NCI-H510A treated with DMSO at 0.1 percent for 48 hours (cell line): ENCODE data around the gene ARHGEF3.

ENCODE experiments used
- DNase-seq: peaks from one replicate; lab custom pipeline; 2025; lab: John Stamatoyannopoulos, UW

The ARHGEF3 gene

GRCh38 chr3:56795097-56795828, 6.5 kb downstream of the ARHGEF3 start:
- DNase-seq = no peak

GRCh38 chr3:56792193-56792592, 9.6 kb downstream of the ARHGEF3 start:
- DNase-seq = no peak

DNA sequence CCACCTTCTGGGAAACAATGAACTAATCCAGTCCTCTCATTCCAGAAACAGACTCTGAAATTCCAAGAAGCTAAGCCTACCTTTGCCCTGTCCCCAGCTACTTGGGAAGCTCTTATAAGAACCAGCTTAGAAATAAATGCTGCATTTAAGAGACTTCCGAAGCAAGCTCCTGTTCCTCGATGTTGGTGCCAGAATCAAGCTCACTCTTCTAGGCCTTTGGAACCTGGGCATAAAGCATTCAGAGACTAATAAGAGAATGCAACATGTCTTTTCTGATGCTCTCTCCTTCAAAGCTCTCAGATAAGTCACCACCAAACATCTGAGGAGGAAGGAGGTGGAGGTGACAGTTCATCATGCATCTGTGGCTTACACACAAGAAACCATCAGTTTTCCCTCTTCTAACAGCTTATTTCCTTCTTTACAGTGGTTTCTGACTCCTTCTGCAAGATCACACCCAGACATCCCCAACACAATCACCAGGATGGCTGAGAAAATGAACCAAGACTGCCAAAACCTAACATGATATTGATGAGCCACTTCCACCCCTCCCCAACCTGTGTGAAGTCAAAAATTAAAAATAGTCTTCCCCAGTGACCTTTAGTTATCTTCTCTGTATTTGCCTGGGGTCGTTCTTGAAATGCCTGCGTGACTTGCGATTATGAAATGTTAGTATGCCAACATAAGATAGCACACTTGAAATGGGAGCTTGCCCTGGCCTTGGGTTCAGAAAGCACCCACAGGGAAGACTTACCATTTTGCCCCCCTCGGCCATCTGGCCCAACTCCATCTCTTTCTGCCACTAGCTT, 11.5 kb downstream of the ARHGEF3 start:
- DNase-seq = no peak

GRCh38 chr3:56789076-56789475, 12.7 kb downstream of the ARHGEF3 start:
- DNase-seq = no peak

DNA sequence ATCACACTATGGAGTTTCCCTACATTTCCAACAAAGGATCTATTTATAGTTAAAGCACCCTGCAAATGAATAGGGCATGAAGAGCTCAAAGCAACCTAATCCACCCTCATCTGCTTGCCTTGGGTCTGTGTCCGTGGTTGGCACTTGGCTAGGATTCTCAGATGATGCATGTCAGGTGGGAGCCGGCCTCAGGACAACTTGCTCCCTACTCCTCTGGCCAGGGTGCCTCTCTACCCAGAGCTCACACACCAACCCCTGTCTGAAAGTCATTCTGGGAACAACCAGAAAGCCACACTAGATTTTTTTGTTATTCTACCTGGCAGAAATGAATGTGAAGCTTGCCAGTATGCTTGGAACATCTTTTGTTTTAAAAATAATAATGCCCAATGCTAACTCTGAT, 13.2 kb downstream of the ARHGEF3 start:
- peak; percentile 14 for DNase-seq

GRCh38 chr3:56787784-56788256, 13.9 kb downstream of the ARHGEF3 start:
- DNase-seq = peak; percentile 28

DNA sequence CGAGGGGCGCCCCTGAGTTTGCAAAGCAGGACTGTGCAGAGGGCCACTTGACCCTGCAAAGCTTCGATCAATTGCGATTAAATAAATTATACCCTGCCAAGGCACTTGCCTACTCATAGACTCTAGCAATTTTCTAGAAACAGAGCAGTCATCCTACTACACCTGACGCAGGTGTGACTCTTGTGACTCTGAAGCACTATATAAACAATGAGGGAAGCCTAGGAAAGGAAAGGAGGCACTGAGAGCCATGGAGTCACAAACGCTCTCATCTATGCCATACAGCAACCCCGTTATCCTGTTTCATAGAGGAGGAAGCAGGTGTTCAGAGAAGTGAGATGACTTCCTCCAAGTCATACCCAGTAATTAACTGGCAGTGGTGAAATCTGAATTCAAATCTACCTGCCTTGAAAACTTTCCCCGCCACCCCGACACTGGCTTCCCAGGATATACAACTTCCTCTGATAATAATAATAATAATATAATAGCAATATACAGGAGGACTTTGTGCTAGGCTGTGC, 14.4 kb downstream of the ARHGEF3 start:
- peak; percentile 87 for DNase-seq

DNA sequence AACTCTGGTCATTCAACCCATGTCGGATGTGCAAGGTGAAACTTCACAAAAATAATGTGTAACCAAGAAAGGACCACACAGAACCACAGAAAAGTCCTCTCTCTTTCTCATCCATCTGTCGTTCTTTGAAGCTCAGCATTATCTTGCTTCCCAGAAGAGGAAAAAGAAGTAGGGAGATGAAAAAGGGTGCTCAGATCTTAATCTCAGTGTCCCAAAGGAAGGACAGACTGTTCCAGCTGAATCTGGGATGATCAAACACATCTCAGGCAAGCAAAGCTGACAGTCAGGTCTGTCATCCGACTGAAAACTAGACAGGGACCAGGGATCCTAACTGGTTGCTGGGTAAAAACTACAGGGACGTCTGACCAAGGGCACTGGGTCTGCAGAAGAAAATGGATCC, 16.2 kb downstream of the ARHGEF3 start:
- DNase-seq = no peak

- DNase-seq = no peak
Measured at GRCh38 chr3:56784448-56785001, 17.2 kb downstream of the ARHGEF3 start.

GRCh38 chr3:56783644-56784447, 17.9 kb downstream of the ARHGEF3 start:
- peak; percentile 55 for DNase-seq

DNA sequence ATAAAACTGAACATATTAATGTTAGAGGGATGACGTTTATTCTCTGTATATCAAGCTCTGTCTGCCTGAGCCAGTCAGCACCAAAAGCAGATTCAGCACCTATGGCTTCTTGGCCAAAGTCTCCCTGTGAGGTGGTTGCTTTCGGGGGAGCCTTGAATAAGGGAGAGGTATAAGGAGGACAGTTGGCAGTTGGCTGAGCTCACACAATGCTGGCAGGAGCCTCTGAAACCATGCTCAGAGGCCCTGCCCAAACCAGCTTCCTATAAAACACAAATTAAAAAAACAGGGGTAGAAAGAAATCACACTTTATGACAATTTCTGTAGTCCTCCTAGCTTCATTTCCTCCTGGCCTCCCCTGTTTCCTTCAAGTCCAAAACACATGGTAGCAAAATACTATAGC, 18.8 kb downstream of the ARHGEF3 start:
- no peak for DNase-seq

DNA sequence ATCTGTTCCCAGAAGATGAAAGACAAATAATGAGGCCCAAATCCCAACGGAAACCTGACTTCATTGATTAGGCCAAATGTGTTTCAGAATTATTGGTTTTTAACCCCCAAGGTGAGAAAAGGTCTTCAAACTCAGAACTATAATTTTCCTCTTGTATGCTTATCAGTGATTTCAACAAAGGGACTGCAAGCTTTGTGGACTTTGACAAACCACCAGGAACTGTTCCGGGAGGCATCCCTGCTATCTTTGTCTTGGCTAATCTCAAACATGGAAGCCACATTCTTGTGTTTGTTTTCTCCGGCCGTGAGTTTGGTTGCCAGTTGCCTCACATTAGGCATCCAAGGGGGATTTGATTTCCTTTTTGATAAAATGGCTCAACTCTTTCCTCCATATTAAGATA, 19.5 kb downstream of the ARHGEF3 start:
- DNase-seq = no peak

GRCh38 chr3:56781762-56782161, 20.0 kb downstream of the ARHGEF3 start:
- peak; percentile 28 for DNase-seq

GRCh38 chr3:56780936-56781335, 20.8 kb downstream of the ARHGEF3 start:
- no peak for DNase-seq

DNA sequence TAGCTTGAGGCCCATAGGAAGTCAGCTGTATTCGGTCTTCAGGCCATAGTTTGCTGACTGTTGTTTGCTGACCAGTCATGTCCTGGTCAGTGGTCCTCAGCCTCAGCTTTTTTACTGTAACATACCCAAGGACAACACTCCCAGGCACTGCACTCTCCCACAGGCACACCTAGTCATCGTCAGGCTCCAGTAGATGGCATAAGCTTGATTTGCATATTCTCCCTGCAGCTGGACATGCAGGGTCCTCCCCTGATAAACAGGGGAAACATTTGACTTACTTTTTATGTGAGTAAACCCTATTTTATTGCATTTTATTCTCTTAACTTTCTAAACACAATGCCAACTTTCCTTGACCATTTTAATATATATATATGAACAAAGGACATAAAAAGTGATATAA, 22.9 kb downstream of the ARHGEF3 start:
- DNase-seq = no peak

DNA sequence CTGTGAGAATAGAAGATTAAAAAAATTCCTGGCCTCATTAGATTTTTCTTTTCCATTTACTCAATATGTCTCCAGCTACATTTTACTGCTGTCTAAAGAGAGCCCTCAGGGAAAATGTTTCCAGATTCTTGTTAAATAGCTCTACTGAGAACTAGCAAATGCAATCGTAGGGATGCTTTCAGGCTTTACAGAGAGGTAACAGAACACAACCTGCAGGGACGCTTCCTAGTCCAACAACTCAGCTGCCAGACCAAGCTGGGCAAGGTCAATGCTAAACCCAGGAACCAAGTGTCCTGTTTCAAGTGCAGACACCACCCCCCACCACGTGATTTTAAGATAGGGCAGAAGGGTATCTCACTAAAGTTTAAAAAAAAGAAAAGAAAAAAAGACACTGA, 25.2 kb downstream of the ARHGEF3 start:
- DNase-seq = no peak

DNA sequence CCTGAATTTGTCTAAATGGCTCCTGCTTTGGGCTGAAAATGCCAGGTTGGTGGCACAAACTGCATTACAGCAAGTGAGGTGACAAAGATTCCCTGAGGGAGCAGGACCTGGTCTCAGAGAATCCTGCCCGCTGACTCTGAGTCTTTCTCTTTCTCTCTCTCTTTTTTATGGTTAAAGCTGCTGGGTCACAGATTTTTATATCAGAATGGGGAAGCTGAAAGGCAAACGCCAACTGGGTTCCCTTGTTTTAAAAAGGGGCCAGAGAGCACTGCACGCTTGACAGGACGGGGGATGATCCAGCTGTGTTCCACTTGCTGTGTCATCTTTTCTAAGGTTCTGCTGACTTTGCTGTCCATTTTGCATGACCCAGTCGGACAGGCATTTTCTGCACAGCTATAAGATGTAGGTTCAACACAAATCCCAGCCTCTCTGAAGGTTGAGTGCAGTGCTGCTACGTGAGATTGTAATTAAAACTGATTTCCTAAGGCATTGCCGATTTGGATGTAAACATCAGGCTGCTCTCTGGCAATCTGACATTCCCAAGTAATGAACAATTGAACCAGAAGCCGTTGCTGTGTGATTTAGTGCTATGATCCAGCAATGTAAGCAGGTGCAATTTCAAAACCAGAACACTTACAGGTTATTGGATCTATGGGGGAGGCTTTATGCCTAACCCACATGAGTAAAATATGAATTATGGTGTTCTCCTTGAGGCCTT, 25.8 kb downstream of the ARHGEF3 start:
- DNase-seq = no peak

- no peak for DNase-seq
Measured at GRCh38 chr3:56775445-56775837, 26.3 kb downstream of the ARHGEF3 start.

DNA sequence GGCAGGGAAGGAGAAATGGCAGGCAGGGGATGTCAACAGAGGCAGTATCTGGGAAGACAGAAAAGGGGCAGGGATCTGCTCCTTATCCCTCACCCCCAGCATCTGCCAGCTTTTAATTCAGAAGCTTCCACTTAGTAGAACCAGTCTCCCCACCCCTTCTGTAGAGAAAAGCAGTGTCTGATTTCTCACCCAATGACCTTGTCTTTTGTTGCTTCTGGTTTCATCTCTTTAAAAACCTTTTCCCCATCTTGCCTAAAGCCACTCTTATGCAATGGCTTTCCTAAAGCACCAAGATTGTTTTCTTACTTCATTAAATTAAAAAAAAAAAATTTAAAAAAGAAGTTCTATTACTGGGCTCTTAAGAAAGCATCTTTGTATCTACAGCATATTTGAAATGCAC, 27.8 kb downstream of the ARHGEF3 start:
- no peak for DNase-seq

DNA sequence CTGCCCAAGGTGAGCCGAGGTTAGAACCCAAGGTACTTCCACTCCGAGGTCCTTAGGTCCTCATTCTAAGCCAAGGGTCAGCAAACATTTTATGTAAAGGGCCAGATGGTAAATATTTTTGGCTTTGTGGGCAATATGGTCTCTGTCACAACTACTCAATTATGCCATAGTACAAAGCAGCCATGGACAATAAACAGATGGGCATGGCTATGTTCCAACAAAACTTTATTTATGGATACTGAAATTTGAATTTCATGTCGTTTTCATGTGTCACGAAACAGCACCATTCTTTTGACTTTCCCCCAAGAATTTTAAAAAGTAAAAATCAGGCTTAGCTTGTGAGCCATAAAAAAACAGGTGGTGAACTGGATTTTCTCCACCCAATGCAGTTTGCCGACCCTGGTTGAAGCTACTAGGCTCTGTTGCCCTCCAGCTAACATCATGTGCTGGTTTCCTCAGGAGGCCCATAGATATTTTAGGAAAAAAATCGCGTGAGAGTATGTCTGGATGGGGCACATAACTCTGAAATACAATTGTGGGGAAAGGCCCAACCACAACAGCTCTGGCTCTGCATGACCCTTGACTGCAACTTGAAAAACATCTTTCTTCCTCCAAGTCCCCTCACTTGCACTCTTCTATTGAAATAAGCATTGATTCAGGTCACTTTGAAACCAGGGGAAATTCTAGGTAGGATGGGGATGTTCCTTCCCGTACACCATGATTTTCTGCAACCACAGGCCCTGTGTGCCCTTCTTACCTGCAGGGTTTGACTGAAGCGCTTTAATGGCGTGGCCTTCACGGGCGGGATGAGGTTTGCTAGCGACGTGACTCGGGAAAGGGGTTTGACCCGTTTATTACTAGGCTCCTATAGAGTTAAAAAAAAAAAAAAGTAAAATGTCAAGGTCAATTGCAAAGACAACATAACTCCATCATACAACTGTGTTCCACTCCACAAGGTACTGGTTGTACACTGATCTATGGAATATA, 28.5 kb downstream of the ARHGEF3 start:
- DNase-seq = no peak
